HG03469 (cell line): ENCODE results near the gene FBXO10.
"Not testable (repeated sequence)": the region's sequence is repeated elsewhere in the genome, so short reads cannot be mapped to it uniquely, and the experiment has no call there.

Source experiments
- ATAC-seq: cut with Tn5 transposase; IDR thresholded peaks from one replicate; pipeline ENCODE4 v1.9.1; 2021; ENCODE audit warnings: mild to moderate bottlenecking, moderate library complexity, moderate number of reproducible peaks; ENCODE audit not compliant: unreplicated experiment

FBXO10 gene

DNA sequence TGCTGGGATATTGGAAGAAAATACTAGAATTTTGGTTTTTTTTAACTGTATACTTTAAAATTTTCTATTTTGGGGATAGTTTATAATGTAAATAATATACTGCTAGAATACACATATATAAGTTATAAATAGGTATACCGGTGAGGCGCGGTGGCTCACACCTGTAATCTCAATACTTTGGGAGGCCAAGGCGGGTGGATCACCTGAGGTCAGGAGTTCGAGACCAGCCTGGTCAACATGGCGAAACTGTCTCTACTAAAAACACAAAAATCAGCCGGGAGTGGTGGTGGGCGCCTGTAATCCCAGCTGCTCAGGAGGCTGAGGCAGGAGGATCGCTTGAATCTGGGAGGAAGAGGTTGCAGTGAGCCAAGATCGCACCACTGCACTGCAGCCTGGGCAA, 61.8 kb downstream of the FBXO10 start:
- ATAC-seq, result not testable (repeated sequence)

DNA sequence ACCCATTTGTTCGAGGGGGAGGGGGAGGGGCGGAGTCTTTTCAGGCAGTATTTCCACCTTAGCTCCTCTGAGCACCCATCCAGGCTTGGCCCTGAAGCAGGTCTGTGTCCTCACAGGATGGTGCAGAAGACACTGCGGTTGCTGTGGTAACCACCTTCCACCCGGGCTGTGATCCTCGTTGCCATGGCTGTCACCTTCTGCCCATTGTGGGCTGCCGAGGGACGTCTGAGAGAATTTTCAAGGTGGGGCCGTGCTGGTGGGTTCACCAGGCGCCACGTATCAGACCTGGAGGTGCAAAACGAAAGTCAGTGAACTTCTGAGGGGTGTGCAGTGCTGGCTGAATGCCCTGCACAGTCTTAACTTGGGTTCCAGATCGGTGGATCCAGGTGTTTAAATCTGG, 63.7 kb downstream of the FBXO10 start:
- no peak for ATAC-seq

DNA sequence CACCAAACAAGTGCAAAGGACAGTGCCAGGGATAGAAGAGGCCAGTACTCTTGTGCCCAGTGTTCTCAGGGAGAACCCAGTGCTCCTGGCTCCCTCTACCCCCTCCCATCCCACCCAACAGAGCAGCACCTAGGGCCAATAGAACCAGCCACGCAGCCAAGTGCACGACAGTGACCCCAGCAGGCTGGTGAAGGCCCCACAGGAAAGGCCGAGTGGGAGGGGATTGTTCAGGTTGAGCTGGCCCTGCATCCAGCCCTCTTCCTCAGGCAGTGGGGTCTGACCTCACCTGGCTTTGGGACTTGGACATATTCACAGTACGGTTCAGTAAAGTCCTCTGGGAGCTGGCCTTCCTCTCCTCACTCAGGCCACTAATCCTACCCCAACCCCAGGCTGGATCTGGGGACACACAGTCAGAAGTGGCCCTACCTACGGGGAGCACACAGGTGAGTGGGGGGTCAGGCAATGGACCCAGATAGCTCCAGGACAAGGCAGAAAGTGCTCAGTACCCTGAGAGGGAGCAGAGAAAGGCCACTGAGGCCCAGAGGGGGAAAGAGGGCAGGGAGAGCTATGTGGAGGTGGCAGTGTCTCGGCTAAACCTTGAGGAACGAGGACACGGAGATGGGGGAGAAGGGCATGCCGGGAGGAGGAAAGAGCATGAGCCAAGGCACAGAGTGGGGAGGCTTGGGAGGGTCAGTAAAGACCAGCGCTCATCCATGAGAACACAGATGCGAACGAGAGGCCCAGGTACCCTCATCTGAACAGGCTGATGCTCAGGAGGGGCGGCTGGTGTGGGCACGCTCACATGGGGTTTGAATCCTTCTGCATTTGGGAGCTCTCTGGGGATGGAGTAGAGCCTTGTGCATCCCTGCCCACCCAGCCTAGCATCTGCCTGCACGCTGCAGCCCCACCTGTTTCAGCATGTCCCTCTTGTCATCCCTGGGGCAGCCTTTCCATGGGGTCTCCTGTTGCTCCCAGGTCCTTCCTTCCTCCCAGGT, 64.9 kb downstream of the FBXO10 start:
- ATAC-seq, result no peak

DNA sequence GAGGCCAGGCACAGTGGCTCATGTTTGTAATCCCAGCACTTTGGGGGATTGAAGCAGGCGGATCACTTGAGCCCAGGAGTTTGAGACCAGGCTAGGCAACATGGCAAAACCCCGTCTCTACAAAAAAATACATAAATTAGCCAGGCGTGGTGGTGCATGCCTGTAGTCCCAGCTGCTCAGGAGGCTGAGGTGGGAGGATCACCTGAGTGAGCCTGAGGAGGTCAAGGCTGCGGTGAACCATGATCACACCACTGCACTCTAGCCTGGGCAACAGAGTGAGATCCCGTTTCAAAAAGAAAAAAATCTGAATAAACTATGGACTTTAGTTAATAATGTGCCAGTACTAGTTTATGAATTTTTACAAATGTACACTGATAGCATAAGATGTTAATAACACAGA, 66.1 kb downstream of the FBXO10 start:
- ATAC-seq, result not testable (repeated sequence)

DNA sequence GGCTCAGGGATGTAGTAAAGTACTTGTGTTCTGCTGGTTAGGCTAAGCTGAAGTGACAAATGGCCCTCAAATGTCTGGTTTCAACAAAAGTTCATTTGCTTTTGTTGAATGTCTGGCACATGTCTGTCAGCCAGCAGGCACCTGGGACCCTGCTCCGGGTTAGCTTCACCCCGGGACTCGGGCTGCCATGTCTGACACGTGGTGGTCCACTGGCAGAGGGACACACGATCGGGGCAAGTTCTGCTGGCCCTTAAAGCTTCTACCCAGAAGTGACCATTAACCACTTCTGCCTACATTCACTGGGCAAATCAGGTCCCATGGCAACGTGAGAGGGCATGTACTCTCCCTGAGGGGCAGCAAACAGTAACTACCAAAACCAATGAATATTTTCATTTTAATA, 66.6 kb downstream of the FBXO10 start:
- ATAC-seq, result no peak

DNA sequence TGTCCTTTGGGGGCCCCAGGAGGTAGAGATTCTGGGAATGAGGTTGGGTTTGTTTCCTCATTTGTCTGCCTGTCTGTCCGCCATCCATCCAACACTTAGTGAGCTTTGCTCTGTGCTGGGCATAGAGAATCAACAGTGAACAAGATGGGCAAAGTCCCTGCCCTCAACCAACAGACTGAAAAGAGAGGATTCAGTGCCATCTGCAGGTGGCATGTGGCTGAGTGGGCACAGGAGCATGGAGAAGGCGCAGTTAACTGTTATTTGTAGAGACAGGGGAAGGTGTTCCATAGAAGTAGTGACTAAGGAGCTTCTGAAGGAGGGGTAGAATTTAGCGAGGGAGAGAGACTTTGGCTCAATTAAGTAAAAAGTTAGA, 67.4 kb downstream of the FBXO10 start:
- ATAC-seq, result no peak

DNA sequence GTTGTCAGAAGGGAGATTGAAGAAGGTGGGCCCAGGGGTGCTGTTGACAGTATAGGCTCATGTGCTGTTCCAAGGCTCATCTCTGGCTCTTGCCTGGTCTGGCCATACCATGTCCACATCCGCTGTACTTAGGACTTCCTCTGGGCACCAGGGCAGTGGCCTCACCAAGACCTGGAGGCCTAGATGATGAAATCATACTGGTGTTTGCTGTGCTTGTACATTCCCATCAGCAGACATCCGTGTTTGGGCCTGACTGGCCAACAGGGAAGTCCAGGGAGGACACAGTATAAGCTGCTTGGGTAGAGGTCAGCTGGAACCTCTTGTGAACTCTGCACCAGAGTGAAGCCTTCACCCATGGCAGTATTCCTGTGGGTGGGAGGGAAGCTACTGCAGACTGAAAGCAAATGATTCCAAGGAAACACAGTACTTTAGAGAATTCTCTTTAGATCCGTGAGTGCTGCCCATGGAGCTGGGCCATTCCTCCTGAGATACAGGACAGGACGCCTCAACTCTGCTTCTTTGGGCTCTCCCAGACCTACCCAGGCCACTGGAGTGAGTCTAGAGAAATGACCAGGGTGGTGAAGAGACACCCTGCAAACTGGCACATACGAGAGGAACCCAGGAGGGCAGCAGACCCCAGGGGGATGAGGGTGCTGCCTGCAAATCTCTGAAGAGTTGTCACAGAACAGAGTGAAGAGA, 67.9 kb downstream of the FBXO10 start:
- no peak for ATAC-seq

GRCh38 chr9:37507566-37508134, 68.5 kb downstream of the FBXO10 start:
- ATAC-seq, result no peak

DNA sequence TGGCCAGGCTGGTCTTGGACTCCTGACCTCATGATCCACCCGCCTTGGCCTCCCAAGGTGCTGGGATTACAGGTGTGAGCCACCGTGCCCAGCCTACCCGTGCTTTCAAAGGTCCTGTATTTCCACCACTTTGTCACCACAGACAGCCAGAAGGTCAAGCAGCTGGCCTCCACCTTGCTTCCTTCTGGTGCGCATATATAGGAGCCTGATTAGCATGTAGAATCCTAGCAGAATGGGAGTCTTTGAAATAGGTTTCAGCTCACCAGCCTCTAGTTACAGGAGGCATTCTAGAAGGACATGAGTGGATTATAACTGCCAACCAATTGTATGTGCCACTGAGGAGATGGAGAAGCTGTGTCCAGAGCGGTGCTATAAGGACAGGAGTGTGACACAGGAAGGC, 71.6 kb downstream of the FBXO10 start:
- no peak for ATAC-seq

DNA sequence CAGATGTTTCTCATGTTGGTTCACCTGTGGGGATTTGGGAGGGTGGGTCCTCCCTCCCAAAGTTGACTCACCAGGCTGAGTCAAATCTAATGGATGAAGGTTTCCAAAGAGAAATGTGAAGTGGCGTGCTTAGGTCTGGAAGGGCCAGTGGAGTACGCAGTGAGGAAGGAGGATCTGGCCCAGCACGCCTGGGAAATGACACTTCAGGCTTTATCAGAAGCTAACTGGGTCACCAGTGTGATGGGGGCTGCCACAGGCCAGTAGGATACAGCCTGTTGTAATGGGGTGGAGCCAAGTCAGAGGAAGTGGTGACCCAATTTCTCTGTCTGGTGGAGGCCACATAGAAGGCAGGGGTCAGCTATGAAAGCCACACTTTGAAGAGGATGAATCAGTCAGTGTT, 72.4 kb downstream of the FBXO10 start:
- no peak for ATAC-seq

- no peak for ATAC-seq
Observed at GRCh38 chr9:37501957-37502596, 74.1 kb downstream of the FBXO10 start.

DNA sequence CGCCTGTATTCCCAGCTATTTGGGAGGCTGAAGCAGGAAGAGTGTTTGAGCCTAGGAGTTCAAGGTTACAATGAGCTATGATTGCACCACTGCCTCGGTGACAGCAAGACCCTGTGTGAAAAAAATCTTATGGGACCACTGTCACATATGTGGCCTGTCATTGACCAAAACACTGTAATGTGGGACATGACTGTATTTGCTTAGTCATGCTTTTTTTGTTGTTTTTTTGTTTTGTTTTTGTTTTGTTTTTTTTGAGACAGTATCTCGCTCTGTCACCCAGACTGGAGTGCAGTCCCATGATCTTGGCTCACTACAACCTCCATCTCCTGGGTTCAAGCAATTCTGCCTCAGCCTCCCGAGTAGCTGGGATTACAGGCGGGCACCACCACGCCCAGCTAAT, 76.9 kb downstream of the FBXO10 start:
- no peak for ATAC-seq

DNA sequence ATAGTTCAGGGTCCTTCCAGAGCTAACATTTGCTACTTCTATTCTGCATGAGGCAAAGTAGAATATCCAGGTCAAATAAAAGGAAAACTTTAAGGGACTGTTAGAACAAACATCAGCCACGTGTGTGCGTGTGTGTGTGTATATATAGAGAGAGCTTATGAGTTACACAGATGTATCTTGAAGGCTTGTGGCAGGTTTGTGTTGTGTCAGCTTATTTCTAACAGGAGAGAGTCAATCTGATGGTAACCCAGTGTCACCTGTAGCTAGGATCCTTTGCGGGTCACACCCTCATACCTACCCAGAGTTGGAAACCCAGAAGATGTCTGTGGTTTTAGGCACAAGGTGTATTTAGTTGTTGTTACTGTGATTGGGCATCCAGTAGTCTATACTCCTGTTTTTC, 77.7 kb downstream of the FBXO10 start:
- no peak for ATAC-seq

DNA sequence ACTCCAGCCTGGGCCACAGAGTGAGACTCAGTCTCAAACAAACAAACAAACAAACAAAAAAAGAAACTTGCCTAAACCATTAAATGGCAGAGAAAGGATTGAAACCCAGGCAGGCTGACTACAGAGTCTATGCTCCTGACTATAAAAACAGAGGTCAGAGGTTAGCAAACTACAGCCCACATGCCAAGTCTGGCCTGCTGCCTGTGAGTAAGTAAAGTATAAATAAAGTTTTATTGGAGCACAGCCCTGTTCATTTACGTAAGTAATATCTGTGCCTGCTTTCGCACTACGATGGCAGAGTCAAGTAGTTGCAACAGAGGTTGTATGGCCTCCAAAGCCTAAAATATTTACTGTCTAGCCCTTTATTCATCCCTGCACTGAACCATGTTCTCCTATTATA, 78.9 kb downstream of the FBXO10 start:
- no peak for ATAC-seq

GRCh38 chr9:37496020-37496419, 80.2 kb downstream of the FBXO10 start:
- no peak for ATAC-seq

DNA sequence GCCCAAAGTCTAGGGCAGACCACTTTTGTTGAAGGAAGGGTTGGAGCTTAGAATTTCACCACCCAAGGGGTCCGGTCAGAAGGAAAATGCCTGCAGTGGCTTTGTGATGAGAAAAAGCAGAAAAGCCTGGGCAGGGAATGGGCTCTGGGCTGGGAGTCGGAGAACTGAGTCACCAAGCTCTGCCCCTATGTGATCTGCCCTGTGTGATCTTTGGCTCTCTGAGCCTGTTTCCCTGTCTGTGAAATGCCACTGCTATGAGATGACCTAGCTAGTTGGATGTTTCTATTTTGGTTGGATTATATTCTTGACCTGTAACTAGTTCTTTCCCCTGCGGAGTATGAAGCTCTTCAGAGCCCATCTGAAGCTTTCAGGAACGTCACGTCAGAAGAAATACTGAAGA, 80.6 kb downstream of the FBXO10 start:
- ATAC-seq, result no peak

DNA sequence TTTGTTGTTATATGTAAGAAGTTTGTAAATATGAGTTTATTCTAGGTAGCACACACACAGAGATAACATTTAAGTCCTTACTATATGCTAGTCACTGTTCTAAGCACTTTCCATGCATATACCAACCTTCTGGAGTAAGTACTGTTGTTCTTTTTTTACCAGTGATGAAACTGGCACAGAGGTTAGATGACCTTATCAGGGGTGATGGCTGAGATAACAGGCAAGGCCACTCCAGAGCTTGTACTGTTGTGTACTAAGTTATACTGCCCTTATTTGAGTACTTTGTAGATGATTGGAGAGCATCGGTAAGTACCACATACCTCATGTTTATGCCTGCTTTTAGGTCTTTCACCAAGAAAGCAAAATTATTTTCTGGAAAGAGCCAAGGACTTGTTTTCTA, 84.2 kb downstream of the FBXO10 start:
- no peak for ATAC-seq

DNA sequence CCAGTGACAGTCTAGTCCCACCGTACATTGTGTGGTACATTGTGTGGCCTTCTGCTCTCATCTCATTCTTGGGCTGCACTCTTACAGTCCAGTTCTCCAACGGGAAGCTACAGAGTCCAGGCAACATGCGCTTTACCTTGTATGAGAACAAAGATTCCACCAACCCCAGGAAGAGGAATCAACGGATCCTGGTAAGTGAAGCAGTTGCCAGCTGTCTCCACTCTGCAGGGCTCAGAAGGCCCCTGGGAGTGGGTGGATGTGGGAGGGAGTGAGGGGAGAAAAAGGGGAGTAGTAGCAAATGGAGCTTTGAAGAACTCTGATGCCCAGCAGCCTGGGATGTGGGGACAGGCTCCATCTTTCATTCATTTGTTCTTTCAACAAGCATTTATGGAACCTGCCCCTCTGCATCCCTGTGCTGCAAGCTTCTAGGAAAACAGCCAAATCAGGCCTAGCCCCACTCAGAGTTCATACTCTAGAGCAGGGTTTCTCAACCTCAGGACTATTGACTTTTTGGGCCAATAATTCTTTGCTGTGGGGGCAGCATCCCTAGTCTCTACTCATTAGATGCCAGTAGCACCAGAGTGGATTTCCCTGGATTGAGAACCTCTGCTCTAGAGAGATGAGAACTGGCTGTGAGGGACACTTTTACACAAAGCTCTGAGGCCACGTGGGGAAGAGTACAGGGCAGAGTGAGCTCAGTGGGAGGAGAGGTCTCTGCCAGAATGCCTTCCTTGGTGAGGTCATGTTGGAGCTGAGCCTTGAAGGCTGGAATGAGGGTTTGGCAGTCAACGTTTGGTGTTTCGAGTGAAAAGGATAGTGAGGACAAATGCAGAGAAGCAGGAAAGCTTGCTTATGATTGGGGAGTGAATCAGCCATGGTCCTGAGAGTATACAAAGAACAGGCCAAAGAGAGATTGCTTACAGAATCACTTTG, 89.3 kb downstream of the FBXO10 start:
- no peak for ATAC-seq

DNA sequence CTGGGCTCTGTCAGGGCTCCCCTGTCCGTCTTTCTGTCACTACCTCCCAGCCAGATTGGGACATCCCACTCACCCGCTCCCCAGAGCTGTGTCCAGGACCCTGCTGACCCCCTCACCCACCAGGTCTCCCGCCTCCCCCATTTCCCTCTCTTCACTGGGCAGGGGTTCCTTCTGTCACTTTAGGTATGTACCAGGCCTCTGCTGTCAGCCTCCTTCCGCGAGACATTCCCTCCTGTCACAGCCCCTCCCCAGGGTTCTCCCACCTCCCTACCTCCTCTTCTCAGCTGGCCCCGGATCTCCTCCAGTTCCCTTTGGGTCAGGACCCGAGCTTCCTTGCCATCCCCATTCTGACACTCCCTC, 89.9 kb downstream of the FBXO10 start:
- ATAC-seq, result no peak
